Endometrial microvascular endothelial cells (primary cell): ENCODE results near the gene EPN2. TPM values are rescaled to one million over a fixed set of nuclear protein-coding genes. Genes with fewer than 3 reads are reported as not detected.

Source experiments
- in situ Hi-C: cut with HindIII; loops from 2 replicates; pipeline ENCODE4 v1.10.0; 2017; ENCODE audit warnings: low sequenced_read_pairs, low pct_unique_long_range_greater_than_20kb; ENCODE audit errors: inconsistent ontology term
- total RNA-seq: library from RNA; depleted of rRNA; stranded (reverse); fragments of >200 nt; gene quantifications from one replicate; pipeline ENCODE4 v1.2.3, GENCODE V29; 2015; ENCODE audit errors: inconsistent ontology term

Gene EPN2
- total RNA-seq, 1 donor from 2014 or later: 19.8 TPM

DNA sequence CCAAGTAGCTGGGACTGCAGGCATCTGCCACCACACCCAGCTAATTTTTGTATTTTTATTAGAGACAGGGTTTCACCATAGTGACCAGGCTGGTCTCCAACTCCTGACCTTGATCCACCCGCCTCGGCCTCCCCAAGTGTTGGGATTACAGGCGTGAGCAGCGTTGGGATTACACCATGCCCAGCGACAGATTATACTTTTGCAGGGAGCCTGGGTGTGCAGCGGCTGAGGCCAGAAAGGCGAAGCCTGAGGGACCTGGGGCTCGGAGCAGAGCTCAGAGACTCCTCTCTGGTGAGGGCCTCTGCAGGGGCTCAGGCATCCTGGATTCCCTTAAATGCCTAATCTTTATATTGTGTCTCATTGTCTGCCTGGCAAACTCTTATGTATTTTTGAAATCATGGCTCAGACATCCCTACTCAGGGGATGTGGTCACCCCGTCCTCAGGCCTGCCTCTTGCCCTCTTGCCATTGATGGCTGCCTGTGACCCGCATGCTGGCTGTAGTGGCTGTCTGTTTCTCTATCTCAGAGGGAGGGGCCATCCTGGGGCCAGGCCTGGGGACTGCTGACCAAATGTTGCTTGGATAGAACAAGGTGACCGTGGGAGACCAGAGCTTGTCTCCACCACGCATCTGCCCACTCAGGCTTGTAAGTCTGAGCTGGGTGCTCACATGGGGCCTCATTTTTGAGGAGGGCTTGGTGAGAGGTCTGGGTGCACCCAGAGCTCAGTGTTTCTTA is 82.8 kb downstream of the EPN2 start:
- in situ Hi-C loops: no loop called here

GRCh38 chr17:19320876-19321275 is 83.7 kb downstream of the EPN2 start:
- in situ Hi-C loops: no loop called here

- in situ Hi-C loops: no loop called here
These were observed 84.4 kb downstream of the EPN2 start for GRCh38 chr17:19321481-19322128.

DNA sequence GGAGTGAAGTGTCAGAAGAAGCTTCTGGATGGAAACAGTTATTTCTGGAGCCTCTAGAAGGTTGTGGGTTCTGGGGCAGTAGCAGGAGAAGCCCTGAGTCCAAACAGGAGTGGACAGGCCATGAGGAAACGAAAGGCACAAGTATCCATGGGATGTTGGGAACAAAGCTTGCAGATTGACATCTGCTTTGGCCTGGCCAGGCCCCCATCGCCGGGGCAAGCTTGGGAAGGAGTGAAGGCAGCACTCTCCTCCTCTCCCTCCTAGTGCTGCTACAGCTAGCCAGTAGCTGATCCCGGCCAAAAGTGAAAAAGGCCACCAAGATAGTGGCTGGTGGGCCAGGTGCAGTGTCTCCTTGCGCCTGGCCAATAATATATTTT is 85.0 kb downstream of the EPN2 start:
- in situ Hi-C loops: no loop called here

DNA sequence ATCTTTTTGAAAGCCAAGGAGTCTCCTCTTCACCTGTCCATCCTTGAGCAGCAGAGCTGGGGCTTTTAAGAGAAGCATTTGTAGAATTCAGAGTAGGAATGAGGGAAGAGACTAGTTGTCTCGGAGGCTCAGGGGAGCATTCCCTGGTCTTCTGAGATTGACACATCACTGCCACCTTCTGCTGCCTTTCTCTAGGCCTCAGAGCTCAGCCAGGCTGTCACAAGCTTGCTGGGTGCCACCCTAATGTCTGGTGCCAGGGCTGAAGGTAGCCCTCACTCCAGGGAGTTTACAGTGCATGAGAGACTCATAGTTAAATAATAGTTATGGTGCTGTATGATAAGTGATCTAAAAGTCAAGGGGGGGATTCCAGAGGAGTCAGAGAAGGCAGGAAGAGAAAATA is 85.7 kb downstream of the EPN2 start:
- in situ Hi-C loops: no loop called here

DNA sequence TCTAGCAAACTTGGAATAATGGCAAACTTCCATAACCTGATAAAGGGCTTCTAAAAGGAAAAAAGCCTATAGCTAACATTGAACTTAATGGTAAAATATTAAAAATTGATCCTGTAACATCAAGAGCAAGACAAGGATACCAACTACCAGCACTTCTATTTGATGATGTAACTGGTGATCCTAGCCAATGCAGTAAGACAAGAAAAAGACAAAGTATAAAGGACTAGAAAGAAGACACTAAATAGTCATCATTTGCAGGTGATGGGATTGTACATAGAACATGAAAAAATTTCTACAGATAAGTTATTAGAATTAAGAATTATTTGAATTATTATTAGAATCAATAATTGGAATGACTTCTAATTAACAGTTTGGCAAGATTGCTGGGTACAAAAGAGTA is 88.4 kb downstream of the EPN2 start:
- in situ Hi-C loops: no loop called here

GRCh38 chr17:19327031-19327783 is 90.0 kb downstream of the EPN2 start:
- in situ Hi-C loops: no loop called here

DNA sequence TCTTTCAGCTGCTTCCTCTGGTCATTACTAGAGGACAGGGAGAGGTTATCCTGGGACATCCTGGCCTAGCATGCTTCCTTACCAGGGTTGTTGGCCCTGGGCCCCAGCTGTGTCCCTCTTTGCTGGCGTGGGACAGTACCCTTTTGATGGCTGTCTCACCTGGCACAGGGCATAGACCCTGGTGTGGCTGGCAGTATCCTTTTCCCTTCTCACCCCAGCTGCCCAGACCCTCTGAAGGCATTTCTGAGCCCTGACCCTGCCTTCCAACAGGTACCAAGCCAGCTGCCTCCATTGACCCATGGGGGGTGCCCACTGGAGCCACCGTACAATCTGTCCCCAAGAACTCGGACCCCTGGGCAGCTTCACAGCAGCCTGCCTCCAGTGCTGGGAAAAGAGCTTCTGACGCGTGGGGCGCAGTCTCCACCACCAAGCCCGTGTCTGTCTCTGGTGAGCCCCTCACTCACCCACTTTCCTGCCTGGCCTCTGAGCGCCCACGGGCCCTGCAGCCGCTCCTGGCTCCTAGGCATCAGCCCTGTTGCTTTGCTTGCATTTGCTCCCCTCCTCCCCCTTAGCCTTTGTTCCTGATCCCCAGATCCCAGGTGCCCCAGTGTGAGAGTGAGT is 91.4 kb downstream of the EPN2 start:
- in situ Hi-C loops: no loop called here

- in situ Hi-C loops: no loop called here
These were observed 92.0 kb downstream of the EPN2 start for GRCh38 chr17:19329136-19329535.

GRCh38 chr17:19329839-19330238 is 92.7 kb downstream of the EPN2 start:
- in situ Hi-C loops: no loop called here

DNA sequence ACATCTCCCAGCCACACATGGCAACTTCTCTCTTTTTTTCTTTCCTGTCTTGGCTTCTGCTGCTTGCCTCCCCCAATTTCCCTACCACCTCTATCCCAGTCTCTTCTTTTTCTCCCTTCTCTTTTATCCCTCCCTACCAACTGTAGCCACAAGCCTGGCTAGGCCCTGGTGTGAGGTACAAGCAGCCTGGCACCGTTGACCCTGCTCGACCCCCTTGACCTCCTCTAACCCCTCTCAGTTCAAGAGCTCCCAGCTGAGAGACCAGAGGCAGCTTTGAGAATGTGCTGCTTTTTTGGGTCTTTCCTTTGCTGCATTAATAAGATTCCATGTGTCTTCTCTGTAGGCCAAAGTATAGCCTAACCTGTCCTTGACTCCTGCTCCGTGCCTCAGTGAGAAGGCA is 93.1 kb downstream of the EPN2 start:
- in situ Hi-C loops: no loop called here

GRCh38 chr17:19331134-19331533 is 94.0 kb downstream of the EPN2 start:
- in situ Hi-C loops: no loop called here

- in situ Hi-C loops: no loop called here
These were observed 94.5 kb downstream of the EPN2 start for GRCh38 chr17:19331543-19332245.

- in situ Hi-C loops: no loop called here
These were observed 95.4 kb downstream of the EPN2 start for GRCh38 chr17:19332371-19333131.

DNA sequence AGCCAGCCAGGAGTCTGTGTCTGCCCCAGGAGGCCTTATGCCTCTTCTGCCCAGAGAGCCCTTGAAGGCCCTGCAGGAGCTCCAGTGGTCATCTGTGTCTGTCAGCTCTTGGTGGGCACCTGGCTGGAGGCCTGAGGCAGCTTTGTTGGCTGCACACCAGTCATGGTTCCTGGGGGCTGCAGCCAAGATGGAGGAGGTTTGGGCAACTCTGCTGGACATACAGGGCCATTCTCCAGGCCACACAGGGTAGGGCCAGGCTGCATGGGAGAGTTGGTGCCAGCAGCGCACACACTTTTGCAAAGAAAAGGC is 95.9 kb downstream of the EPN2 start:
- in situ Hi-C loops: no loop called here

GRCh38 chr17:19333736-19334290 is 96.6 kb downstream of the EPN2 start:
- in situ Hi-C loops: no loop called here

- in situ Hi-C loops: no loop called here
These were observed 97.2 kb downstream of the EPN2 start for GRCh38 chr17:19334331-19334730.

GRCh38 chr17:19335951-19336631 is 98.9 kb downstream of the EPN2 start:
- in situ Hi-C loops: no loop called here
